Calu3 (cell line): ENCODE data around the gene P2RX2. TPM values are rescaled to one million over a fixed set of nuclear protein-coding genes. Genes with fewer than 3 reads are reported as not detected.

ENCODE experiments used
- BruUV-seq: library from RNA; stranded (reverse); fragments of 400-500 nt; replicated peaks from 2 replicates; lab custom pipeline; 2021; lab: Mats Ljungman, UMichigan
- CTCF ChIA-PET: fragments of 300-600 bp; sonication (Branson Sonifier 250); formaldehyde crosslinking; loops from one replicate; lab custom pipeline; 2022; ENCODE audit warnings: antibody characterized with exemption; lab: Charles Lee
- DNase-seq: peaks from one replicate; pipeline ENCODE4 v3.0.0; 2022
- H3K27ac Mint-ChIP-seq: one replicate; pipeline ENCODE4 v1.8.0; 2022; ENCODE audit warnings: mixed read lengths; ENCODE audit not compliant: unreplicated experiment
- H3K27me3 Mint-ChIP-seq: one replicate; pipeline ENCODE4 v1.8.0; 2022; ENCODE audit warnings: mixed read lengths; ENCODE audit not compliant: unreplicated experiment
- H3K36me3 Mint-ChIP-seq: one replicate; pipeline ENCODE4 v1.8.0; 2022; ENCODE audit warnings: mild to moderate bottlenecking, moderate library complexity, mixed read lengths; ENCODE audit not compliant: insufficient read depth, unreplicated experiment
- H3K4me1 Mint-ChIP-seq: one replicate; pipeline ENCODE4 v1.8.0; 2022; ENCODE audit warnings: mild to moderate bottlenecking, low read depth, mixed read lengths; ENCODE audit not compliant: unreplicated experiment
- H3K4me3 Mint-ChIP-seq: one replicate; pipeline ENCODE4 v1.8.0; 2022; ENCODE audit warnings: mild to moderate bottlenecking, low read depth, moderate library complexity, mixed read lengths; ENCODE audit not compliant: unreplicated experiment
- H3K9me3 Mint-ChIP-seq: one replicate; pipeline ENCODE4 v1.8.0; 2022; ENCODE audit warnings: low read depth, mixed read lengths; ENCODE audit not compliant: unreplicated experiment
- CTCF ChIP-seq: fragments of 200-600 bp; IDR thresholded peaks from one replicate; pipeline ENCODE4 v1.8.0; 2022; ENCODE audit warnings: antibody characterized with exemption; ENCODE audit not compliant: unreplicated experiment
- intact Hi-C: fragments of 100-400 bp; cut with micrococcal nuclease; formaldehyde crosslinking; loops from one replicate; pipeline ENCODE4 v1.10.0; 2022; ENCODE audit not compliant: unreplicated experiment
- total RNA-seq: library from RNA; stranded (reverse); gene quantifications from 2 replicates; pipeline ENCODE4 v1.2.3, GENCODE V29; 2022

The P2RX2 gene
- total RNA-seq, 1 experiment from 2014 or later, result not detected

DNA sequence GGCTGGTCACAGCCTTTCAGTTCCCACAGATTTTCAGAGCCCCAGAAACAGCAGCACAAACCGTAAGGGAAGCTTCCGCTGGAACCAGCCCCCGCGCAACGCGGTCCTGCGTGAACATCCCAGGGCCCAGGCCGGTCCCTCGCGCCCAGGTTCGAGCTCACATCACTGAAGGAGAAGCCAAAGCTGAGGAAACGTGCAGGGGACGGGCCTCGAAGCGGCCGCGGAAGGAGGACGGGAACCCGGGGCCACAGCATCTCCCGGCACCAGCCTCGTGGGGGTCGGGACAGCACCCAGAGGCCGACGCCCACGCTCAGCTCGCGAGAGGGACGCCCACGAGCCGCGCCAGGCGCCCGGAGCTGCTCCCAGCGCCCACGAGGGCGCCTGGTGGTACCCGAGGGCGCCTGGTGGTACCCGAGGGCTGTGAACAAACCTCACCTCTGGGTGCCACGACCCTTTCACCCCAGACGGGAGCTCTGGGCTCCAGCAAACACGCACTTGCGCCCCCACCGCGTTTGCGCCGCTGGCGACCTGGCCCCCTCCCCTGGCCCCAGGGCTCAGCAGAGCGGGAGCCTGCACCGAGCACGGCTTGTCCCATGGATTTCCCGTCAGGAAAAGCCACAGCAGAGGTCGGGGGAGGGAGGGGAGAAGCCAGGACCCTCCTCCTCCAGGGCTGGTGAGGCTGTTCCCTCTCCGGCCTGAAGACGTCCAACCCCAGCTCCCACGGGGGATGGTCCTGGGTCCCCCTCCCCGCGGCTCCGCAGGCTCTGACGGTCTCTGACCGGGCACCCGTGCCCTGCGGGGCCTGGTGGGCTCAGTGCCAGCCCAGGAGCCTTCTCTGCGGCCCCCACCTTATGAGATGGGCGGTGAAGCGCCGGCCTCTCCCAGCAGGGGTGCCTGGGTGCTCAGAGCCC is 15.1 kb upstream of the P2RX2 start:
- Mint-ChIP-seq H3K4me3 (no peak overlapping the region), H3K36me3 (no peaks in the 10 kb centered on the region), H3K27ac (no peak overlapping the region), H3K4me1 (peaks cover 20% of the 10 kb centered on the region), H3K9me3 (no peaks in the 10 kb centered on the region), H3K27me3 (peaks cover 95% of the 10 kb centered on the region)
- CTCF ChIA-PET, result interaction anchor here (0.8 kb wide), 1 partner anchor 9 kb away, joined by 4 read pairs; no protein-coding TSS in a partner anchor
- no TSS peak for BruUV-seq
- intact Hi-C loops, result no loop called here
- no peak for DNase-seq
- TF ChIP-seq CTCF, result no peak

DNA sequence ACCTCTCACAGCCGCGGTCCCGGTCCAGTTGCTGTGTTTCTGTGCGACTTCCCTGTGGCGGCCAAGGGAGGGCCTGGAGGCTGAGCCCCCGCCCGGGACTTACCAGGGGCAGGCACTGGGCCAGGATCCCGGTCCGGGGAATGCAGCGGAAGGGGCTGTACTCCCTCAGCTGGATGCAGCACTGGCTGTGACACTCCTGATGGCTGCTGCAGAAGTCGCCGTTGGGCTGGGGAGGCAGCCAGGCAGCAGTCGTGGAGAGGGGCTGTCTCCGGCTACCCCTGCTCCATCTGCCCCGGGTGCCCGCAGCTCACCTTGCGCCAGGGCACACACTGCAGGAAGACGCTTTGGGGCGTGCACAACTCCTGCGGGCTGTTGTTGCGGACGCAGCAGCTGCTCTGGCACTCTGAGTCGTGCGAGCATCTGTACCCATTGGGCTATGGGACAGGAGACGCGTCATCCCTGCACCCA is 14.4 kb upstream of the P2RX2 start:
- Mint-ChIP-seq H3K4me1 (peaks cover 21% of the 10 kb centered on the region), H3K9me3 (no peaks in the 10 kb centered on the region), H3K27me3 (peaks cover 95% of the 10 kb centered on the region), H3K36me3 (no peaks in the 10 kb centered on the region), H3K4me3 (no peak overlapping the region), H3K27ac (no peak overlapping the region)
- DNase-seq, result no peak
- intact Hi-C loops, result no loop called here
- CTCF ChIA-PET, result no interaction called here
- BruUV-seq, result no TSS peak
- TF ChIP-seq CTCF, result no peak

DNA sequence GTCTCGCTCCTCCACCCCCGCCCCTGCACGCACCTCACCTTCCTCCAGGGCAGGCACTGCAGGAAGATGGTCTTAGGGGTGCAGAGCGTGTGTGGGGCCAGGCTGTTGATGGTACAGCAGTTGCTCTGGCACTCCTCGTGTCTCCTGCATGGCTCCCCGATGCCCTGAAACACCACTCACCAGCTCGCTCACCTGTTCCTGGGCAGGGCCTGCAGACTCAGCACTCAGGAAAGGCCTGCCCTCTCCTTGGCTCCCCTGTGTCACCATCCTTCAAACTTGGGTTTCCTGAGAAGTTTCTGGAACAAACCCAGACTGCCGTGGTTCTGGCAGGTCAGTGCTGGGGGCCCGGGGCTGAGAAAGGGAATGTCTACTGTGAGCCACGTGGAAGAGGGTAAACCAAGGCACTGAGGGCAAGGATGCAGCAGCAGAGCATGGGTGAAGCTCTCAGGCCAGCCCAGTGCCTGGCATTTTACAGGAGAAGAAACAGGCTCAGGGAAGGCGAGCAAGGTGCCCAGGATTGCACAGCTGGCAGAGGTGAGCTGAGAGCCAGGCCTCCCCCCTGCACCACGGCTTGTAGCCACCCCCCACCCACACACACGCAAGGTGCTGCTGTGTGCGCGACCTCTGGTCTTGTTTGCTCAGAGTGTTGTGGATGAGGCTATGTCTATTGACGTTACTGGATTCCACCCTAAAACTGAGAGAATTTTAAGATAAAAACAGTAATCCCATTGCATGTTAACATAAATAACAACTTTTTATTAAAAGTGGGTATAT is 13.7 kb upstream of the P2RX2 start:
- H3K4me3 Mint-ChIP-seq, result no peak overlapping the region
- H3K36me3 Mint-ChIP-seq, result no peaks in the 10 kb centered on the region
- no peaks in the 10 kb centered on the region for H3K9me3 Mint-ChIP-seq
- BruUV-seq, result no TSS peak
- H3K4me1 Mint-ChIP-seq, result peaks cover 21% of the 10 kb centered on the region
- TF ChIP-seq CTCF, result no peak
- no peak overlapping the region for H3K27ac Mint-ChIP-seq
- intact Hi-C loops, result no loop called here
- H3K27me3 Mint-ChIP-seq, result peaks cover 93% of the 10 kb centered on the region
- CTCF ChIA-PET, result no interaction called here
- DNase-seq, result no peak

GRCh38 chr12:132605892-132606291 is 12.7 kb upstream of the P2RX2 start:
- intact Hi-C loops, result no loop called here
- H3K9me3 Mint-ChIP-seq, result no peaks in the 10 kb centered on the region
- BruUV-seq, result no TSS peak
- no peaks in the 10 kb centered on the region for H3K36me3 Mint-ChIP-seq
- CTCF ChIA-PET, result no interaction called here
- H3K4me3 Mint-ChIP-seq, result no peak overlapping the region
- H3K27me3 Mint-ChIP-seq, result peaks cover 93% of the 10 kb centered on the region
- peaks cover 13% of the 10 kb centered on the region for H3K4me1 Mint-ChIP-seq
- no peak for DNase-seq
- no peak overlapping the region for H3K27ac Mint-ChIP-seq
- TF ChIP-seq CTCF, result no peak
